ENCODE results near the gene IL18. TPM values are rescaled to one million over a fixed set of nuclear protein-coding genes. Genes with fewer than 3 reads are reported as not detected.

IL18 gene
- total RNA-seq, 2 experiments from 2014 or later: not detected

- Histone ChIP-seq H4K20me1 (ENCODE audit: insufficient read depth, low read length) (no peaks in the 10 kb centered on the region), H3K4me3 (ENCODE audit: low read depth, low read length, poor library complexity, severe bottlenecking) (no peak overlapping the region), H3K9me2 (ENCODE audit: insufficient read depth, low read length) (no peaks in the 10 kb centered on the region), H3K4me2 (ENCODE audit: low read length) (no peak overlapping the region), H3K9me3 (ENCODE audit: low read length) (no peaks in the 10 kb centered on the region), H3K36me3 (ENCODE audit: insufficient read depth, low read length) (no peaks in the 10 kb centered on the region), H3K4me1 (ENCODE audit: insufficient read depth, low read length, poor library complexity, severe bottlenecking) (no peaks in the 10 kb centered on the region), H3K79me2 (ENCODE audit: insufficient read depth, low read depth, low read length) (no peaks in the 10 kb centered on the region), H2AFZ (ENCODE audit: low read length) (no peak overlapping the region), H3K27ac (ENCODE audit: low read depth, low read length, poor library complexity, severe bottlenecking) (no peak overlapping the region)
- TF ChIP-seq EZH2phosphoT487 (IDR thresholded peaks at IDR 0.05; ENCODE audit: borderline replicate concordance, low read depth, low read length): no peak
- TF ChIP-seq CTCF (conservative IDR thresholded peaks at IDR 0.05; ENCODE audit: low read length): no peak
- no peak for DNase-seq (ENCODE audit: low spot score)
- no TSS peak for BruUV-seq (replicated peaks)
- ChIA-PET POLR2A (interaction anchor here (0.6 kb wide), 2 partner anchors 311 to 324 kb away, joined by 3 read pairs; no protein-coding TSS in a partner anchor), CTCF (ENCODE audit: unreplicated experiment) (no interaction called here)
- intact Hi-C loops (cut with micrococcal nuclease; ENCODE audit: unreplicated experiment): no loop called here
Measured at GRCh38 chr11:112118176-112118575, 45.7 kb downstream of the IL18 start.

DNA sequence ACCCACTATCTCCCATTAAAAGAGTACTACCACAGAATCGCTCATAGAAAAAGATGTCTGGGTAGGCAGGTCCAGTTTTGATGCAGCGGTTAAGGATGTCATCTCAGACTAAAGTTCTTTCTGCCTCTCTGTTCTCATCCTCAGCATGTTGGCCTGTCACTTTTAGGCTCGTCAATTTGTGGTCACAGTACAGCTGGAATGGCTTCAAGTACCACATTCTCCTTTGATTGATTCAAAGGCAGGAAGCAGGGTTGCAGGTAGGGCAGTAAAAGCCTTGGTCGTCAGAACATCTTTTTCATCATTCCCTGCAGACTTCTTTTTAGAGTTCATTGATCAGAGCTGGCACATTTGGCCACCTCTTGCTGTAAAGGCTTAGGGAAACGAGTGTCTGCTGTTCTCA lies 48.5 kb downstream of the IL18 start:
- Histone ChIP-seq H3K4me1 (ENCODE audit: insufficient read depth, low read length, poor library complexity, severe bottlenecking) (no peaks in the 10 kb centered on the region), H3K9me3 (ENCODE audit: low read length) (0 out of 2 replicates have a peak, but pooled peaks cover 7% of the 10 kb centered on the region), H3K79me2 (ENCODE audit: insufficient read depth, low read depth, low read length) (no peaks in the 10 kb centered on the region), H3K4me2 (ENCODE audit: low read length) (no peak overlapping the region), H3K36me3 (ENCODE audit: insufficient read depth, low read length) (no peaks in the 10 kb centered on the region), H2AFZ (ENCODE audit: low read length) (no peak overlapping the region), H3K27ac (ENCODE audit: low read depth, low read length, poor library complexity, severe bottlenecking) (no peak overlapping the region), H4K20me1 (ENCODE audit: insufficient read depth, low read length) (no peaks in the 10 kb centered on the region), H3K4me3 (ENCODE audit: low read depth, low read length, poor library complexity, severe bottlenecking) (no peak overlapping the region), H3K9me2 (ENCODE audit: insufficient read depth, low read length) (no peaks in the 10 kb centered on the region)
- BruUV-seq (replicated peaks): no TSS peak
- no peak for DNase-seq (ENCODE audit: low spot score)
- POLR2A ChIA-PET: interaction anchor here (1.2 to 1.3 kb wide), 2 partner anchors 11 to 167 kb away, joined by 3 read pairs; no protein-coding TSS in a partner anchor
- TF ChIP-seq EZH2phosphoT487 (IDR thresholded peaks at IDR 0.05; ENCODE audit: borderline replicate concordance, low read depth, low read length) (no peak), CTCF (conservative IDR thresholded peaks at IDR 0.05; ENCODE audit: low read length) (no peak)
- CTCF ChIA-PET (ENCODE audit: unreplicated experiment): no interaction called here
- intact Hi-C loops (cut with micrococcal nuclease; ENCODE audit: unreplicated experiment): no loop called here

GRCh38 chr11:112114460-112114859 lies 49.4 kb downstream of the IL18 start:
- no peak overlapping the region for H3K27ac ChIP-seq (ENCODE audit: low read depth, low read length, poor library complexity, severe bottlenecking)
- ChIA-PET POLR2A (interaction anchor here (0.6 to 1.3 kb wide), 4 partner anchors 12 to 168 kb away, joined by 3 to 4 read pairs (median 3); no protein-coding TSS in a partner anchor), CTCF (ENCODE audit: unreplicated experiment) (interaction anchor here (0.6 to 0.8 kb wide), 2 partner anchors 58 to 105 kb away, joined by 3 read pairs; no protein-coding TSS in a partner anchor)
- no peak for DNase-seq (ENCODE audit: low spot score)
- H3K4me3 ChIP-seq (ENCODE audit: low read depth, low read length, poor library complexity, severe bottlenecking): no peak overlapping the region
- H3K9me3 ChIP-seq (ENCODE audit: low read length): 0 out of 2 replicates have a peak, but pooled peaks cover 7% of the 10 kb centered on the region
- no peaks in the 10 kb centered on the region for H3K9me2 ChIP-seq (ENCODE audit: insufficient read depth, low read length)
- no peak overlapping the region for H2AFZ ChIP-seq (ENCODE audit: low read length)
- no TSS peak for BruUV-seq (replicated peaks)
- TF ChIP-seq CTCF (conservative IDR thresholded peaks at IDR 0.05; ENCODE audit: low read length) (no peak), EZH2phosphoT487 (IDR thresholded peaks at IDR 0.05; ENCODE audit: borderline replicate concordance, low read depth, low read length) (no peak)
- no peaks in the 10 kb centered on the region for H3K79me2 ChIP-seq (ENCODE audit: insufficient read depth, low read depth, low read length)
- no peaks in the 10 kb centered on the region for H3K4me1 ChIP-seq (ENCODE audit: insufficient read depth, low read length, poor library complexity, severe bottlenecking)
- H3K4me2 ChIP-seq (ENCODE audit: low read length): no peak overlapping the region
- no peaks in the 10 kb centered on the region for H3K36me3 ChIP-seq (ENCODE audit: insufficient read depth, low read length)
- H4K20me1 ChIP-seq (ENCODE audit: insufficient read depth, low read length): no peaks in the 10 kb centered on the region
- intact Hi-C loops (cut with micrococcal nuclease; ENCODE audit: unreplicated experiment): no loop called here

Data from OCI-LY7 (cell line).